ENCODE data around the gene KIZ. TPM values are rescaled to one million over a fixed set of nuclear protein-coding genes. Genes with fewer than 3 reads are reported as not detected.

KIZ gene
- total RNA-seq, 2 experiments from 2014 or later = 31.1 to 33.8 TPM

- ChIA-PET CTCF (no interaction called here), POLR2A (no interaction called here)
- no peaks in the 10 kb centered on the region for H3K27me3 Mint-ChIP-seq
- no peak overlapping the region for H3K27ac Mint-ChIP-seq
- H3K9me3 ChIP-seq (ENCODE audit: control insufficient read depth in 1 of 2, insufficient read depth in 1 of 2, low read length in 2 of 2) = no peaks in the 10 kb centered on the region
- intact Hi-C loops (cut with DNase I, micrococcal nuclease) = no loop called here
- no peak overlapping the region for H3K4me3 ChIP-seq (ENCODE audit: low read length)
- ATAC-seq (ENCODE audit: poor library complexity) (no peak), DNase-seq (no peak)
- no peak overlapping the region for H3K4me3 Mint-ChIP-seq
- H3K27me3 ChIP-seq (ENCODE audit: control insufficient read depth in 1 of 2, insufficient read depth in 2 of 2, low read length in 2 of 2) = no peaks in the 10 kb centered on the region
- no peaks in the 10 kb centered on the region for H3K9me3 Mint-ChIP-seq
- peaks cover 51% of the 10 kb centered on the region for H3K36me3 Mint-ChIP-seq (ENCODE audit: low read depth)
- peaks cover 12% of the 10 kb centered on the region for H3K36me3 ChIP-seq (ENCODE audit: insufficient read depth, low read length)
- H3K4me1 Mint-ChIP-seq (ENCODE audit: low read depth) = no peaks in the 10 kb centered on the region
- H3K27ac ChIP-seq (ENCODE audit: low read depth in 1 of 2, low read length in 2 of 2) = no peak overlapping the region
- H3K4me1 ChIP-seq (ENCODE audit: insufficient read depth, low read length) = no peaks in the 10 kb centered on the region
- no peak for TF ChIP-seq CTCF (IDR thresholded peaks at IDR 0.05)
Observed at GRCh38 chr20:21145424-21145823, 19.5 kb downstream of the KIZ start.

- POLR2A ChIA-PET = no interaction called here
- Histone ChIP-seq H3K9me3 (ENCODE audit: control insufficient read depth in 1 of 2, insufficient read depth in 1 of 2, low read length in 2 of 2) (no peaks in the 10 kb centered on the region), H3K27ac (ENCODE audit: low read depth in 1 of 2, low read length in 2 of 2) (no peak overlapping the region), H3K4me3 (ENCODE audit: low read length) (no peak overlapping the region), H3K27me3 (ENCODE audit: control insufficient read depth in 1 of 2, insufficient read depth in 2 of 2, low read length in 2 of 2) (no peaks in the 10 kb centered on the region), H3K36me3 (ENCODE audit: insufficient read depth, low read length) (peaks cover 11% of the 10 kb centered on the region), H3K4me1 (ENCODE audit: insufficient read depth, low read length) (no peaks in the 10 kb centered on the region)
- Mint-ChIP-seq H3K27me3 (no peaks in the 10 kb centered on the region), H3K4me1 (ENCODE audit: low read depth) (no peaks in the 10 kb centered on the region), H3K36me3 (ENCODE audit: low read depth) (peaks cover 52% of the 10 kb centered on the region), H3K9me3 (no peaks in the 10 kb centered on the region), H3K27ac (no peak overlapping the region), H3K4me3 (no peak overlapping the region)
- intact Hi-C loops (cut with DNase I, micrococcal nuclease) = no loop called here
- CTCF ChIA-PET = no interaction called here
- no peak for TF ChIP-seq CTCF (IDR thresholded peaks at IDR 0.05)
- DNase-seq = no peak
- ATAC-seq (ENCODE audit: poor library complexity) = no peak
Observed at GRCh38 chr20:21146215-21146614, 20.3 kb downstream of the KIZ start.

DNA sequence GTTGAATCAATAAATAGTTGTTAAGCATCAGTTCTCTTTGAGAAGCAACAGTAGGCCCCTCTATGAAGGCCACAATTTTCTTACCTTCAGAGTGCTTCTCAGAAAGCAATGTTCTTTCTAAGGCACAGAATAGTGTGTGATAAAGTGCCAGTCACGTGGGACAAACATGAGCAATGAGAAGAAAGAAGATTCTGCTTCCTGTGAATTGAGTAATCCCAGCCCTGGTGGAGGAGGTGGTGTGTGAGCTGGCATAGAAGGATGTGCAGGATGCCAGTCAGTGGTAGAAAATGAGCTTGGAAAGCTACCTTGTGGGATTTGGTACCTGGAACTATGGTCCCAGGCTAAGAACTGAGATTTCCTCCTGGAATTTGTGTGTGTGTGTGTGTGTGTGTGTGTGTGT, 21.7 kb downstream of the KIZ start:
- Histone ChIP-seq H3K4me1 (ENCODE audit: insufficient read depth, low read length) (no peaks in the 10 kb centered on the region), H3K4me3 (ENCODE audit: low read length) (no peak overlapping the region), H3K27me3 (ENCODE audit: control insufficient read depth in 1 of 2, insufficient read depth in 2 of 2, low read length in 2 of 2) (no peaks in the 10 kb centered on the region), H3K9me3 (ENCODE audit: control insufficient read depth in 1 of 2, insufficient read depth in 1 of 2, low read length in 2 of 2) (no peaks in the 10 kb centered on the region), H3K36me3 (ENCODE audit: insufficient read depth, low read length) (peaks cover 5% of the 10 kb centered on the region), H3K27ac (ENCODE audit: low read depth in 1 of 2, low read length in 2 of 2) (no peak overlapping the region)
- no peak for TF ChIP-seq CTCF (IDR thresholded peaks at IDR 0.05)
- ChIA-PET POLR2A (no interaction called here), CTCF (interaction anchor here (0.7 kb wide), 1 partner anchor 8 kb away, joined by 4 read pairs; no protein-coding TSS in a partner anchor)
- H3K4me3 Mint-ChIP-seq = no peak overlapping the region
- no peak overlapping the region for H3K27ac Mint-ChIP-seq
- no peaks in the 10 kb centered on the region for H3K9me3 Mint-ChIP-seq
- no peaks in the 10 kb centered on the region for H3K4me1 Mint-ChIP-seq (ENCODE audit: low read depth)
- no peak for ATAC-seq (ENCODE audit: poor library complexity)
- H3K36me3 Mint-ChIP-seq (ENCODE audit: low read depth) = peaks cover 53% of the 10 kb centered on the region
- DNase-seq = no peak
- intact Hi-C loops (cut with DNase I, micrococcal nuclease) = no loop called here
- H3K27me3 Mint-ChIP-seq = no peaks in the 10 kb centered on the region
